ENCODE measurements around the gene CD300LD.
"Not testable (repeated sequence)": the region's sequence is repeated elsewhere in the genome, so short reads cannot be mapped to it uniquely, and the experiment has no call there.

Gene CD300LD

DNA sequence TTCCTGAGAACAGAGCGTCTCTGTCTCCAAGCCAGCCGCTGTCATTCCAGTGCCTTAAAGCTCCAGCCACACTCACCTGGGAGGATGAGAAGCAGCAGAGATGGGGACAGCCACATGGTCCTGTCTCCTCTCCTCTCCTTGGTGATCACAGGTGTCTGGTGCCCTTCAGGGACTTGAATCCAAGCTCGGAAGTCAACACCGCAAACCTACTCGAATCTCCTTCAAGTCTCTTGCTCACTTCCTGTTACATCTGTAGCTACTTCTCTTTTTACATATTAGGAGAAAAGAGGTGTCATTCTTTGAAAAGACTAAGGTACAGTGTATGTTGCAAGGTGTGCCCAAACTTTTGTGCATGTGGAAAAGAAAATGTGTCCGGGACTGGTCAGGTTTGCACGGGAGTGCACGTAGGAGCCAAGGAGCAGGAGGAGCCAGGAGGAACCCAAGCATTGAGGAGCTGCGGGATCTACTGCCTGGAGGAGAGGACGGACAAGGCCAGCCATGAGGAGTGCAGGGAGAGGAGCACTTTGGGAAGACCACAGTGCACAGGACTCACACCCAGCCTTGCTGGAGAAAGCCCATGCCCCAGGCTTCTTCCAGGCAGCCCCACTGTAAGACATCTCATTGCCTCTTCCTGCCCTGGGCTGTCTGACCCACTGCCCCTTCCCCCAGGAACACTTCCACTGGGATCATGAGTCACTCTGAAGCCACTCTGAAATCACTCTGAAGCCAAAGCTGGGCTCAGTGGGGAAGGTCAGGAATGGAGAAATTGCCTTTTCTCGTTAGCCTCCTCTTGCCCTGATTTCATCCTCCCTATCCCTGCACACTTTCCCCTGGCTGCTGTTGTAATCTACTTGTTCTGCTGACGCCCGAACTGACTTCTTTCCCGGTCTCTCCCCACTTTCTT lies at the start of gene CD300LD:
Gene CD300LD (minus strand): TSS at position 197 of the 904 bp plus-strand sequence. CDS start 81 bp downstream, at position 116.
- no peak for DNase-seq (ENCODE audit: low spot score)

DNA sequence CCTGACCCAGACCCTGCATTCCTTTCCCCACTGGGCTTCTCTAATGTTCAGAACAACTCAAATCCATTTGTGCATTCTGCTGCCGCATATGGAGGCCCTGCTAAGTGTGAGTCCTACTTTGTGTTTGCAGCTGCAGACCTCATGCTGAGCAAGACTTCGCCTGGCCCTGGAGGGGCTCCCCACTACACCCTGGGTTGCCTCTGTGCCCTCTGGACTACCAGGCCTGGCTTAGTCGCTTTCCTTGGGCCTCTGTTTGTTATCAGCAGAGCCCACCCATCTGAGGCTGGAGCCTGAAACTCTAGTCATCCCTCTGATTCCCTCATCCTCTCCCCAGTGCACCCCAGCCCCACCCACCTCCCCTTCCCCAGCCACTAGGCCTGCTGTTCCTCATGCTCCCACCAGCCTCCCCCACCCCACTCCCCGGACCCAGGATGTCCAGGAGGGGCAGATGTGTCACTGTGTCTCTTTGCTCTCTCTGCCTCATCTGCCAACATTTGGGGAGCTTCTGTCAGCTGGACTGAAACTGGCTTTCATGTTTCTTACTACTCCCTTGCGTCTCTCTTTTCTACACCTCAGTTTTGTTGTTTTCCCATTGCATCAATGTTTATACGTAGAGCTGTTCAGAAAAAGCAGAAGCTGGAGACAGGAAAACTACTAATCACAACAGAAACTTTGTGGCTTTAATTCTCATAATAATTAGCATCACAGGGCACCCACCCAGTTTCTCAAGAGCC lies 49.3 kb upstream of the CD300LD start:
- DNase-seq (ENCODE audit: low spot score): no peak

DNA sequence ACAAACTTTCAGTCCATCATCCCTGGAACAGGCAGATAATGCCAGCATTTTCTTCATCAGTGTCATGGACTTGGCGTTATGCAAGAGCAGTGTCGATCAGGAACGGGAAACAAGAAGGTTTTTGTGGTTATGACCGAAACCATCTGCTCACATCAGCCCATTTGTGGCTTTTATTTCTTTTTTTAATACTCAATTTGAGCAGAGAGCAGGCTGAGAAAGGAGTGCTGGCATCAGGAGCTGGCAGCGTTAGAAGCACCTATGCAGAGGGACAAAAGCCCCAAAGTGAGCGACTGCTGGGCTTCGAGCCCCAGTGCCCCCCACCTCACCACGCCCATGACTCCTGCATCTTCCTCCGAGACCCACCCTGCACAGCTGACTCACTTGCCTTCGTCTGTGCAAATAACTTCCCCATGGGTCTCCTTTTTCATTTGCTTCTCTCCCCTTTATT lies 47.6 kb upstream of the CD300LD start:
- no peak for DNase-seq (ENCODE audit: low spot score)

DNA sequence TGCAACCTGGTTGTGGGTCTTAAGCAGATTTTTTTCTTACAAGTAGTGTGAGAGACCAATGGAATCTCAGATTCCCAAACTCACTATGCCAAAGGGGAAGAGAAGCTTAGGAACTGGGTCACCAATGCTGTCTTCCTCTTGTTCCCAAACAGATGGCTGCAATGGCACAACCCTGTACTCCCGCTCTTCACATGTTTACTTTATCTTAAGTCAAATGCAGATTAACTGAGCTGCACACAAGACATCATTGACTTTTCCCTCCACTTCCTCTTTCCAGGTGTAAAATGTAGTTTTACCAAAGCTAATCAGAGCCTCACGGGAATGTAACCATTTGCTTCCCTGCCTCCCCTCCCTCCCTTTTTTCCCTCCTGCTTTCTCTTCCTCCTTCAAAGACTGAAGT lies 45.8 kb upstream of the CD300LD start:
- DNase-seq (ENCODE audit: low spot score): no peak

DNA sequence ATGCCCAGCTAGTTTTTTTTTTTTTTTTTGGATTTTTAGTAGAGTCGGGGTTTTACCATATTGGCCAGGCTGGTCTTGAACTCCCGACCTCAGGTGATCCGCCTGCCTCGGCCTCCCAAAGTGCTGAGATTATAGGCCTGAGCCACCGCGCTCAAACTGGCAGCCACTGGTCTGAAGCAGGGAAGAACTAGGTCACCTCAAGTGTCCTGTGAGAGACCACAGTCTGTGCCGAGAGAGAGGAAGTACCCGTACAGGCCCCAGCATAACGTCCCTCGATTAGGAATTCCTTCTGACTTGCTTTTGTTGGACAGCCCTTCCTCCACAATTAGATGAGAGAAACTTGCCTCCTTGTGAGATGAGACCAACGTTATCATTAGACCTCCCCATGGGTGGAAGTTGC lies 45.2 kb upstream of the CD300LD start:
- no peak for DNase-seq (ENCODE audit: low spot score)

DNA sequence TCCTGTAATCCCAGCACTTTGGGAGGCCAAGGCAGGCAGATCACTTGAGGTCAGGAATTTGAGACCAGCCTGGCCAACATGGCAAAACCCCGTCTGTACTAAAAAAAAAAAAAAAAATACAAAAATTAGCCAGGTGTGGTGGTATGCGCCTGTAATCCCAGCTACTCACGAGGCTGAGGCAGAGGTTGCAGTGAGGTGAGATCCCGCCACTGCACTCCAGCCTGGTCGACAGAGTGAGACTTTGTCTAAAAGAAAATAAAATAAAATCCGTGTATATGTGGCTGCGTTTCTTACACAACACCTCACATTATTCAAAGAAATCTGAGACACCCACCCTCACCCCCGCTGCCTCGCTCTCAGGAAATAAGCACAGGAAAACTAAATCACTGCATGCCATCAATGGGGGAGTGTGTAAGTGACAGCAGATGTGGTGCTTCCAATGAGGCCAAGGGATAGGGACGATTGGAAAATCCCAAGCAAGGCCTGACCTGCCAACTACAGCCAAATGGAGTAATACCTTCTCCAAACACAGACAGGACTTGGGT lies 44.5 kb upstream of the CD300LD start:
- DNase-seq (ENCODE audit: low spot score): not testable (repeated sequence)

DNA sequence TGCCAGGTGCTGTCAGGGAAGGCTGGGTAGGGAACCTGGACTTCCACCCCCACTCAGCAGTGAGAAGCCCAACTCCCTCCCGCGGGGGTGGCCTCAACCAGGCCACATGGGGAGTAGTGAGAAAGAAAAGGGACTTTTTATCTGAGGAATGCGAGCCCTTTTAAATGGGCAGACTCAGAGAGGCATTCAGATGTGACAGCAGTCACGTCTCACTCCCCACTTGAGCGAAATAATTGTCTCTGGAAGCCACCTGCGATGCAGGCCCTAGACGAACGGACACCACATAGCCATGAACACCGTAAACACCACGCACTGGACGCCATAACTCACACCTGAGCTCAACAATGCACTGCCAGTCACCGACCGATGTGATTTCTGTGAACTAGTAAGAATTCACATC lies 43.3 kb upstream of the CD300LD start:
- DNase-seq (ENCODE audit: low spot score): no peak

DNA sequence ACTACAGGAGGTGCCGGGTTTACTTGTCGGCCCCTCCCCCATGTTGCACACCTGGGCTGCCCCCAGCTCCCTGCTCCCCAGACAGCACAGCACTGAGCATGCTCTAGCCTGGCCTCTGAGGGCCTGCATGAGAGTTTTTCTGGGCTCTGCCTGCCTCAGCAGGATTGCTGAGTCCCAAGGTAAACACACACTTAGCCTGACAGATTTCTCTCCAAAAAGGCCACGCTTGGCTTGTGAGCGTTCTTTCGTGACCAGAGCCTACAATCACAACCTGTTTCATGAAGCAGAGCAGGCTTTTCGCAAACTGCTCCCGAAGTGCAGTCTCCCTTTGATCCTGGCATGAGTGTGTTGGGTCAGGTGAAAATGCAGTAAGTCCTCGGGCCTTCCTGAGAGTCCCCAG lies 41.2 kb upstream of the CD300LD start:
- no peak for DNase-seq (ENCODE audit: low spot score)

DNA sequence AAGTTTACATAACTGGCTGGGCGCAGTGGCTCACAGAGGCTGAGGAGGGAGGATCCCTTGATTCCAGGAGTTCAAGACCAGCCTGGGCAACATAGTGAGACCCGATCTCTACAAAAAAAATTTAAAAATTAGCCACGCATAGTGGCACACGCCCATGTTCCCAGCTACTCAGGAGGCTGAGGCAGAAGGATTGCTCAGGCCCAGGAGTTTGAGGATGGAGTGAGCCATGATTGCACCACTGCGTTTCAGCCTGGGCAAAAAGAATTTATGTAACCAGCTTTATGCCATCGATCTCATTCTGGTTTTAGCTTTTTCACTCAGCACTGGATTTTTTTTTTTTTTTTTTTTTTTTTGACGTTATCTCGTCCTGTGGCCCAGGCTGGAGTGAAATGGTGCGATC lies 40.5 kb upstream of the CD300LD start:
- no peak for DNase-seq (ENCODE audit: low spot score)

DNA sequence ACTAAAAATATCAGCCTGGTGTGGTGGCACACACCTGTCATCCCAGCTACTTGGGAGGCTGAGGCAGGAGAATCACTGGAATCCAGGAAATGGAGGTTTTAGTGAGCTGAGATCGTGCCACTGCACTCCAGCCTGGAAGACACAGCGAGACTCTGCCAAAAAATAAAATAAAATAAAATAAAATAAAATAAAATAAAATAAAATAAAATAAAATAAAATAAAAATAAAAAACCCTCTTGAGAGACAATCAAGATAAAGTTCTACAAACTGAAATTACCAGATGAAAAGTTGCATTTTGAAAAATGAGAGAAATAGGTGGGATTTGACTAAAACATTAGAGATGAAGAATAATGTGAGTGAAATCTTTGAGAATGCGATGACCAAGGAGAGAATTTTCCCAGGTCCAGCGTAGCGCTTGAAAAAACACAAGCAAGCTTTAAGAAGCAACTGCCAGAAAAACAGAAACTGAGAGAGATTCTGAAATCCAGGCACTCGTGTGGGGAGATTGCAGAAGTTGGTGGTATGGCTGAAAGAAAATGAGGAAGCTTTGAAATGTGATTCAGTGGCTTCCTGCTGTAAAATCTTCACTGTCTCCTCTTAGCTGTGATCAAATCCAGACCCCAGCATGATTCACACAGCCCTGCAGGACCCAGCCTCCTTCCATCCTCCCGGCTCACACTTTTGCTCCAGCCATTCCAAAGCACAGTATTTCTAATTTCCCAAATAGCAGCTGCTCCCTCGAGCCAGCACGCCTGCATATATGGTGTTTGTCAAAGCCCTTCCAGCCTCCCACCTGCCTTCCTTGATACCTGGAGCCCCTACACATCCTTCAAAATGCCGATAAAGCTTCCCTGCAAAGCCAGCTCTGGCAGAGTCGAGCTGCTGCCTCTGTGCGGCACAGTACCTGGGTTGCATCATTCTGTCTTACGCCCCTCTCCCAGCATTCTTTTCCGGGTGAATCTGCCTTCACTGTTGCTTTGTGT lies 39.7 kb upstream of the CD300LD start:
- DNase-seq (ENCODE audit: low spot score): no peak

DNA sequence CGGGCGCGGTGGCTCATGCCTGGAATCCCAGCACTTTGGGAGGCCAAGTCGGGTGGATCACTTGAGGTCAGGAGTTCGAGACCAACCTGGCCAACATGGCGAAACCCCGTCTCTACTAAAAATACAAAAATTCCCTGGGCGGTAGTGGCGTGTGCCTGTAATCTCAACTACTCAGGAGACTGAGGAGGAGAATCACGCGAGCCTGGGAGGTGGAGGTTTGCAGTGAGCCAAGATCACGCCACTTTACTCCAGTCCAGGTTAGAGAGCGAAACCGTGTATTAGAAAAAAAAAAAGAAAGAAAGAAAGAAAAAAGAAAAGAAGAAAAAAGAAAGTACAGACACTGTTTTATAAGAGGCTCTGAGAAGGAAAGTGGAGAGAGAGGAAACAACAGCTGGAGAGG lies 38.2 kb upstream of the CD300LD start:
- DNase-seq (ENCODE audit: low spot score): not testable (repeated sequence)

DNA sequence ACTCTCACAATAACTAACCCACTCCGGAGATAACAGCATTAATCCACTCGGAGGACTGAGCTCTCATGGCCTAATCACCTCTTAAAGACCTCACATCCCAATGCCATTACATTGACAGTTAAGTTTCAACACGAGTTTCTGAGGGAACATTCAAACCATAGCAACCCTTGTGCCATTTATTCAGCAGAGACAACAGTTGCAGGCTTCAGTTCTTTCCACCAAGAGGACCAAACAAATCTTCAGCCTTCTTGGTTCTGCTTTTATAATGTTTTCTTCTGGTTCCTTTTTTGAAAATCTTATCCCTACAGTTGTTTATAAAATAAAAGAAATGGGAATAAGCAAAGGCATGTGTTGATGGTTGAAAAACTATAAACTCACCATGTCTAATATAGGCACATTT lies 33.6 kb upstream of the CD300LD start:
- no peak for DNase-seq (ENCODE audit: low spot score)

DNA sequence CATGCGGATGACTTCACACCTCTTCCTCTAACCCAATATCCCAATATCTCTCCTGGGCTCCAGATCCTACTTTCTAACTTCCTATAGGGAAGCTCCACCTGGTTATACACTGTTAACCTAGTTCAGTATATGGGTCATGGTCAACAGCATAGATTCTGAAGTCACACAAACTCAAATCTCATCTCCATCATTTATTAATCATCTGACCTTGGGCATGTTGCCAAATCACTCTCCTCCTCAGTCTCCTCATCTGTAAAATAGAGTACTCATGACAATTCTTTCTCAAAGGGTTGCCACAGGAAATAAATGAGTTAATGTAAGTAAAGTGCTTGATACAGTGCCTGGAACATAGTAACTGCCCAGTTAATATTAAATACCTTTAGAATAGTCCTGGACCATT lies 32.0 kb upstream of the CD300LD start:
- no peak for DNase-seq (ENCODE audit: low spot score)

DNA sequence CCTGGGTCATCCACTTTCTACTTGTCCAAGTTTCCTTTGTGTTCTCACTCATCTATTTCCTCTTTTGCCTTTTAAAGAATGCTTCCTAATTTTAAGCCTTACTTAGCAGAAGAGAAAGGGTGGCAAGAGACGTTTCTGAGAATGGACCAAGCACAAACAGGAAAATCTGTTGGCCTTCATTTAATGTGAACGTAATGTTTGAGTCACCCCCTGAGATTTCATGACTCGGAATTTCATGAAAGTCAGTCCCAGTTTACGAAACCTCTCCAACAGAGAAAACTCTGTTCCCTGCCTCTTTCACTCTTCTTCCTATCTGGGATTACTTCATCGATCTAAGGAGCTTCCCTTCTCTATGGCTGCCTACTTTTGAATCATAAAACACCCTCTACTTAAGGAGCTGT lies 31.6 kb upstream of the CD300LD start, which contains the start of gene CD300E:
Gene CD300E (minus strand): TSS at position 46 of the 401 bp plus-strand sequence. CDS start 117 bp downstream, outside the sequence.
- DNase-seq (ENCODE audit: low spot score): no peak

DNA sequence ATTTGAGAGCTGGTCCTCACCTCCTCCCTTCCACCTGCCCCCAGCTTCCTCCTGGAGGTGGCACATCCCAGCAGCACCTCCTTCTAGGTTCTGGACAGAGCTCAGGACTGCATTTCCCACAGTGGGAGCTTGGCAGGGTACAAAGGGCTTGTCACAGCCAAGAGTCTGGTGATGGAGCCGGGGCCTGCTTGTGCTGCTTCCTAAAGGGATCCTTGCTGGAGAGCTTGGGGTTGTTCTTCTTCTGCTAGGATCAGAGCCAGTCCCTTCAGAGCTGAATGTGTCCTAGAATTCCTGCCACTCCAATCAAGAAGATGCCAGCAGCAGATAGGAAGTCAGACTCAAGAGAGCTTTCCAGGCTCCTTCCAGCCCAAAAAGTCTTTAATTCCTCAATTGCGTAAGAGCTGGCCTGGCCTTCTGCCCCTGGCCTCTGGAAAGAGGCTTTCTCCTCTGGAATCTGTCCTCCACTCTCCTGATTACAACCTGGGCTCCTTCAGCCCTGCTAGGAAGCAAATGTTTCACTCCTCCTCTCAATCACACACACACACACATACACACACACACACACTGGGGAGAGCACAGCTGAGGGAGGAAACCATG lies 27.1 kb upstream of the CD300LD start:
- DNase-seq (ENCODE audit: low spot score): no peak

DNA sequence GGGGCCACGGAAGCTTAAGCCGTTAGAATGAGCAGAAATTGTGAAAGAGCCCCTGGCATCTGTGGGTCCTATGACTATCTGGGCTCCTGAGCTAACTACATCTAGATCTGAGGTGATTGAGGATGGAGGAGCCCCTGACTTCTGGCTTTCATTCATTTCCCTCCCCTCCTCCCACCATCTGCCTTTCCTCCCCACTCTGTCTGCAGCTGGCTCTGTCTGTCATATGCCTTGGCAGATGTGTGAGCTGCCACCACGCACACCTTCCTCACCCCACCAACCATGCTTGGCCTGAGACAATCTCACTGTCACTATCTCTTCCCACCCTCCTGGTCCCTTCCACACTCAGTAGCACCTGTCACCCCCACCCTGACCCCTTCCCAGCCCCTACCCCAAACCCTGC lies 26.4 kb upstream of the CD300LD start:
- DNase-seq (ENCODE audit: low spot score): no peak

DNA sequence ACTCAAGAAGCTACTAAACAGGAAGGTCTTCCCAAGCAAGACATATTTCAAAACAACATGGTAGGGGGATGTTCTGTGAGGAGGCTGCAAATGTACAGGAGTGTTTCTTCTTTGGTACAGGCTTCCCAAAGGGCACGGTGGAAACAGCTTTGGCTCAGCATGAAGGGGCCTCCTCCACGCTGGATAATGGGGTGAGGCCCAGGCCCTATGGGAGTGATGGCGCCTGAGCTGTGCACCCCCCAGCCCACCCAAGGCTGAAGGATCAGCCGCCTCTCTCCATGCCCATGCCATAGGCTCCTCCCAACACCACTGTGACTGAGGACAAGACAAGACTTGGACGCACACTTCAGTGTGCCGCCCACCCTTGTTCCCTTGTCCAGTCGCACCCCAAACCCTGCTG lies 24.6 kb upstream of the CD300LD start:
- DNase-seq (ENCODE audit: low spot score): no peak

DNA sequence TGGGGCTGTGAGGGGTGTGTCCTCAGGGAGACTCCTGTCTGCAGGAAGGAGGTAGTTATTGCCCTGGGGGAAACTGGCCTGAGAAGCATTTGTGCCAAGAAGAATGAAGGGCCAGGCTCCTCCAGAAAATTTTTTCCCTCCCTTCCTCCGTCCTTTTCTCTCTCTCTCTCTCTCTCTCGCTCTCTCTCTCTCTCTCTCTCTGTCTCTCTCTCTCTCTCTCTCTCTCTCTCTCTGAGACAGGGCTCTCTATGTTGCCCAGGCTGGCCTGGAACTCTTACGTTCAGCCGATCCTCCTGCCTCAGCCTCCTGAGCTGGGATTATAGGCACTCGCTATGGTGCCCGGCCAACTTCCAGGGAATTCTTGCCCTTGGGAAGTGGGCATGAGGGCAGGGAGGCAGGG lies 20.0 kb upstream of the CD300LD start:
- no peak for DNase-seq (ENCODE audit: low spot score)

DNA sequence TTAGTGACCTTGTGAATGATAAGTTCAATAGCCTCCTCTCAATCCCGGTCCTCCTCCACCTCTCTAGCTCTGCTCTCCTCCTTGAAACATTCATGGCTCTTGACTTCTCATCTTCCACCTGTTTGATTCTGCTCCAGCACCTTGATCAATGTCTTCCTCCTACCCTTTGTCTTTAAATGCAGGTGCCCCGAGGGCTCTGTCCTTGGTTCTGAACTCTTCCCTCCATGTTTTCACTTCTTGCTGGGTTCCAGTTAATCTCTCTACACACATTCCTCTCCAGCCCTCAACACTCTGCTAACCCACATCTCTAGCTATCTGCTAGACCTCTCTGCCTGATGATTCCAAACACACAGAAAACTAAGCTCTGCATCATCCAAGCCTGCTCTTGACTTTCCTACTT lies 18.0 kb upstream of the CD300LD start:
- DNase-seq (ENCODE audit: low spot score): no peak

DNA sequence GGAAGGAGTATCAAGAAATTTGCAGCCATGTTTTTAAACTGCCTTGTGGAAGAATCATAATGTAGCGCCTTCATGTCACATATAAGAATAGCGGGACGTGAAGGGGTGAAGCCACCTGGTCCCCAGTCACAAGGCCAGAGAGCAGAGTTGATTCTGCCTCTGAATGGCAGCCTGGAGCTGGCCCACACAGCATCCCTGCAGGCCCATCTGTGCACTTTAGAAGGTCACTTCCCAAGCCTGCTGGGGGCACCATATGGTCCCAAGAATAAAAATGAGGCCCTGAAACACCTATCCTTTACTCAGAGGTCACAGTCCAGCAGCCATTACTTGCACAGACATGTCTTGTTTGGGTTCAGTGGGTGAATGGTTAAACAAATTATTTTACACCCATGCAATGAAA lies 16.4 kb upstream of the CD300LD start:
- DNase-seq (ENCODE audit: low spot score): no peak

DNA sequence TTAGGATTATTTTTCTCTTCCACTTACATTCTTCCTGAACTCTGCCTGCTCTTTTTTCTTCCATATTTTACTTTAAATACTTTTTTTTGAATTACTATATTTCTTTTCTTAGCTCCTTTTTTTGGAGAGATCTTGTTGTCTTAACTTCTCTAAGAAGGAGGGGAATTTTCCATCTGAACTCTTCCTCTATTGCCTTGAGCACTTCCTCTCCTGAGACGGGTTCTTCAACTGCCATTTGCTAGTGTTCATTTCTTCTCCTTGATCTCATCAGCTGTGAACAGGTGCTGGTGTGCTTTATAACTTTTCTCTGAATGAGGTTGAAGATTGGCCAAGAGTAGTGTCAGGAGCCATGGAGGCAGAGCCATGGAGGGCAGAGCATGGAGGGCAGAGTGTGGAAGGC lies 15.1 kb upstream of the CD300LD start:
- no peak for DNase-seq (ENCODE audit: low spot score)

Data from AG08396 (cell line).